CD8-positive, alpha-beta memory T cell (primary cell): Measurements from ENCODE around the gene AOPEP. TPM values are rescaled to one million over a fixed set of nuclear protein-coding genes. Genes with fewer than 3 reads are reported as not detected.
A peak's percentile ranks its signal among the peaks of the same experiment; 100 is the strongest.

Experiments
- CTCF ChIA-PET: fragments of 350-600 bp; sonication (Branson Sonifier 250); formaldehyde crosslinking; loops from one replicate; lab custom pipeline; 2021; ENCODE audit warnings: antibody characterized with exemption; lab: Charles Lee
- POLR2A ChIA-PET: fragments of 350-600 bp; sonication (Branson Sonifier 250); formaldehyde crosslinking; loops from one replicate; lab custom pipeline; 2021; ENCODE audit warnings: antibody characterized with exemption; lab: Charles Lee
- DNase-seq, 5 donors: peaks; one replicate each; pipeline versions ENCODE4 v3.0.0 to v3.0.0-alpha.2; 2020 to 2022; ENCODE audit warnings: mixed read lengths in 1 of 5
- H3K27ac ChIP-seq: one replicate; pipeline ENCODE4 v1.7.0; 2013; ENCODE audit warnings: low read depth, mild to moderate bottlenecking, low read length, moderate library complexity
- H3K27me3 ChIP-seq: 2 replicates; pipeline ENCODE4 v1.7.0; 2013; ENCODE audit warnings: low read length, mild to moderate bottlenecking; ENCODE audit not compliant: insufficient read depth, poor library complexity, severe bottlenecking
- H3K36me3 ChIP-seq: 2 replicates; pipeline ENCODE4 v1.7.0; 2013; ENCODE audit warnings: mild to moderate bottlenecking, low read length, moderate library complexity; ENCODE audit not compliant: insufficient read depth
- H3K4me1 ChIP-seq: 2 replicates; pipeline ENCODE4 v1.7.0; 2013; ENCODE audit warnings: mild to moderate bottlenecking, low read length, moderate library complexity; ENCODE audit not compliant: insufficient read depth
- H3K4me3 ChIP-seq: 2 replicates; pipeline ENCODE4 v1.7.0; 2013; ENCODE audit warnings: mild to moderate bottlenecking, low read length
- H3K9me3 ChIP-seq: 2 replicates; pipeline ENCODE4 v1.7.0; 2013; ENCODE audit warnings: mild to moderate bottlenecking, low read length
- H3K27ac Mint-ChIP-seq, 8 donors: one replicate each; pipeline ENCODE4 v1.8.0; 2020 to 2021; ENCODE audit warnings: mixed read lengths in 8 of 8, mild to moderate bottlenecking in 6 of 8, inconsistent platforms in 3 of 8, moderate library complexity in 3 of 8
- H3K27me3 Mint-ChIP-seq, 2 donors: one replicate each; pipeline ENCODE4 v1.8.0; 2020 to 2021; ENCODE audit warnings: mixed read lengths in 2 of 2, mild to moderate bottlenecking in 1 of 2, moderate library complexity in 1 of 2
- H3K36me3 Mint-ChIP-seq, 3 donors: one replicate each; pipeline ENCODE4 v1.8.0; 2020 to 2021; ENCODE audit warnings: mixed read lengths in 3 of 3, inconsistent platforms in 1 of 3, mild to moderate bottlenecking in 1 of 3
- H3K4me1 Mint-ChIP-seq, 3 donors: one replicate each; pipeline ENCODE4 v1.8.0; 2020 to 2021; ENCODE audit warnings: mixed read lengths in 3 of 3, inconsistent platforms in 1 of 3, mild to moderate bottlenecking in 1 of 3
- H3K4me3 Mint-ChIP-seq, 7 donors: one replicate each; pipeline ENCODE4 v1.8.0; 2020 to 2021; ENCODE audit warnings: mixed read lengths in 7 of 7, mild to moderate bottlenecking in 6 of 7, moderate library complexity in 4 of 7, inconsistent platforms in 2 of 7
- H3K9me3 Mint-ChIP-seq, 5 donors: one replicate each; pipeline ENCODE4 v1.8.0; 2020 to 2022; ENCODE audit warnings: mixed read lengths in 5 of 5, mild to moderate bottlenecking in 3 of 5, moderate library complexity in 2 of 5, inconsistent platforms in 1 of 5
- polyA plus RNA-seq: library from polyadenylated mRNA; unstranded; fragments of 300-500 nt; fragmentation: Illumina TruSeq; gene quantifications from one replicate; pipeline ENCODE4 v1.2.3, GENCODE V29; 2021
- total RNA-seq, 2 experiments: library from RNA; stranded (reverse); gene quantifications; one replicate each; pipeline ENCODE4 v1.2.3, GENCODE V29; 2021

AOPEP gene
- total and polyA plus RNA-seq, 3 experiments from 2014 or later = 4.2 to 7.1 (median 6.9) TPM

DNA sequence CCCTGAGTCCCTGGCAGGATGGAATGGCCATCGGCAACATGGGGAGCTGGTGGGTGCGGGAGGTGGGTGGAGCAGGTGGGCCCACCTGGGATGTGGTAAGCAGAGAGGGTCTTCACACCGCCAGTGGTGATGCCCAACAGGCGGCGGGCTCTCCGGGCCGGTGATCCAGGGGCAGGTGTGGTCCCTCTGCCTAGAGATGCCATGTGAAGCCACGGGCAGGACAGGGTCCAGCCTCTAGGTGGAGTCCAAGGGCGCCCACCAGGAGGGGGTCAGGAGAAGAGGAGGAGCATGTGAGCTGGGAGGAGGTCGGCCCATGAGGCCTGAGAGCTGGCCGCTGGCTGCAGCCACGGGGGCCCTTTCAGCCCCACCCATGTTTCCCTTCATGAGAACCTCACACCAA lies 369.9 kb downstream of the AOPEP start:
- no peak overlapping the region for H3K4me3 ChIP-seq
- H3K9me3 ChIP-seq = no peaks in the 10 kb centered on the region
- H3K4me1 Mint-ChIP-seq = peaks cover 6 to 8% (median 7%) of the 10 kb centered on the region in 3 donors
- H3K36me3 Mint-ChIP-seq = peaks cover 0 to 5% (median 0%) of the 10 kb centered on the region in 3 donors
- H3K4me3 Mint-ChIP-seq = no peak overlapping the region
- no peaks in the 10 kb centered on the region for H3K4me1 ChIP-seq
- no peaks in the 10 kb centered on the region for H3K27me3 ChIP-seq
- no peak overlapping the region for H3K27ac Mint-ChIP-seq
- POLR2A ChIA-PET = no interaction called here
- no peaks in the 10 kb centered on the region for H3K36me3 ChIP-seq
- no peak overlapping the region for H3K27ac ChIP-seq
- H3K9me3 Mint-ChIP-seq = no peaks in the 10 kb centered on the region
- CTCF ChIA-PET = no interaction called here
- DNase-seq = no peak
- no peaks in the 10 kb centered on the region for H3K27me3 Mint-ChIP-seq

DNA sequence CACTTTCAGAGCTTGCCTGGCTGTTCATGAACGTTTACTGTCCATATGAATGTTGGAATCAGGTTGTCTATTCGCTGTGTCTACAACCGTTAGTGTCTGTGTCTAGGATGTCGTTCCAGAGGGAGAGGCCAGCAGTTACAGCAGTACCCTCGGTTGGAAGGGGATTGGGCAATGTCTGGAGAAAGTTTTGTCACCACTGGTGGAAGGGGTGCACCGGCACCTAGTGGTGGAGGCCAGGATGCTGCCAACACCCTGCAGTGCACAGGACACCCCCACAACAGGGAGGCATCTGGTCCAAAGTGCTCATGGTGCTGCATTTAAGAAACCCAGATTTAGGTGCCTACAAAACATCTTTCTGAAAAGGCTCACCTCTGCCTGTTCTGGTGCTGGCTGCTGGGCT lies 370.3 kb downstream of the AOPEP start:
- Histone ChIP-seq H3K4me3 (no peak overlapping the region), H3K27me3 (no peaks in the 10 kb centered on the region), H3K36me3 (no peaks in the 10 kb centered on the region), H3K9me3 (no peaks in the 10 kb centered on the region), H3K4me1 (no peaks in the 10 kb centered on the region), H3K27ac (no peak overlapping the region)
- Mint-ChIP-seq H3K36me3 (peaks cover 0 to 5% (median 0%) of the 10 kb centered on the region in 3 donors), H3K4me3 (no peak overlapping the region), H3K4me1 (peaks cover 6 to 8% (median 7%) of the 10 kb centered on the region in 3 donors), H3K27ac (no peak overlapping the region), H3K9me3 (no peaks in the 10 kb centered on the region), H3K27me3 (no peaks in the 10 kb centered on the region)
- ChIA-PET CTCF (no interaction called here), POLR2A (no interaction called here)
- DNase-seq = no peak

DNA sequence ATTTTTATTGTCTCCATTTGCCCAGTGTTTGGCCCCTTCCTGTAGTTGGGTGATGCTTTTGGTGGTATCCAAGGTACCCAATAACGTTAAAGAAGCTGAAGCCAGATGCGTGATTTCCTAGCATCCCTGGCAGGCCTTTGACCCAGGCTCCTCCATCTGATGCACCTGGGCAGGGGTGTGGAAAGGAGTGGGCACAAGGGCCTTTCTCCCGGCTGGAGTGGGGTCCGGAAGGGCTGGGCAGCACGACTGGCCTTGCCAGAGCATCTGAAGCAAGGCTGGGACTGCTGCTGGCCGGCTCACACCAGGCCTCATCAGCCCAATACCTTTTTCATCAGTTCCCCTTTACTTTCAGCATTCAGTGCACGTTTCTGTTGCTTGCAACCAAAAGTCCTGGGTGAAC lies 370.8 kb downstream of the AOPEP start:
- Mint-ChIP-seq H3K36me3 (peaks cover 0 to 5% (median 0%) of the 10 kb centered on the region in 3 donors), H3K27me3 (no peaks in the 10 kb centered on the region), H3K4me3 (no peak overlapping the region), H3K4me1 (peaks cover 6 to 7% (median 7%) of the 10 kb centered on the region in 3 donors), H3K9me3 (no peaks in the 10 kb centered on the region), H3K27ac (peak overlapping the region in 1 of 8 donors; percentile 3)
- Histone ChIP-seq H3K4me3 (no peak overlapping the region), H3K27ac (no peak overlapping the region), H3K36me3 (no peaks in the 10 kb centered on the region), H3K9me3 (no peaks in the 10 kb centered on the region), H3K27me3 (no peaks in the 10 kb centered on the region), H3K4me1 (no peaks in the 10 kb centered on the region)
- POLR2A ChIA-PET = no interaction called here
- CTCF ChIA-PET = no interaction called here
- no peak for DNase-seq

- H3K9me3 ChIP-seq = no peaks in the 10 kb centered on the region
- H3K36me3 ChIP-seq = no peaks in the 10 kb centered on the region
- H3K27me3 Mint-ChIP-seq = no peaks in the 10 kb centered on the region
- H3K4me1 ChIP-seq = no peaks in the 10 kb centered on the region
- no peaks in the 10 kb centered on the region for H3K27me3 ChIP-seq
- ChIA-PET POLR2A (no interaction called here), CTCF (interaction anchor here (1.0 kb wide), 1 partner anchor 29 kb away, joined by 4 read pairs; no protein-coding TSS in a partner anchor)
- H3K4me3 ChIP-seq = no peak overlapping the region
- H3K36me3 Mint-ChIP-seq = peaks cover 0 to 8% (median 0%) of the 10 kb centered on the region in 3 donors
- H3K27ac Mint-ChIP-seq = no peak overlapping the region
- no peaks in the 10 kb centered on the region for H3K4me1 Mint-ChIP-seq
- DNase-seq = no peak
- no peak overlapping the region for H3K27ac ChIP-seq
- no peak overlapping the region for H3K4me3 Mint-ChIP-seq
- H3K9me3 Mint-ChIP-seq = no peaks in the 10 kb centered on the region
Observed at GRCh38 chr9:95098391-95098921, 372.0 kb downstream of the AOPEP start.

DNA sequence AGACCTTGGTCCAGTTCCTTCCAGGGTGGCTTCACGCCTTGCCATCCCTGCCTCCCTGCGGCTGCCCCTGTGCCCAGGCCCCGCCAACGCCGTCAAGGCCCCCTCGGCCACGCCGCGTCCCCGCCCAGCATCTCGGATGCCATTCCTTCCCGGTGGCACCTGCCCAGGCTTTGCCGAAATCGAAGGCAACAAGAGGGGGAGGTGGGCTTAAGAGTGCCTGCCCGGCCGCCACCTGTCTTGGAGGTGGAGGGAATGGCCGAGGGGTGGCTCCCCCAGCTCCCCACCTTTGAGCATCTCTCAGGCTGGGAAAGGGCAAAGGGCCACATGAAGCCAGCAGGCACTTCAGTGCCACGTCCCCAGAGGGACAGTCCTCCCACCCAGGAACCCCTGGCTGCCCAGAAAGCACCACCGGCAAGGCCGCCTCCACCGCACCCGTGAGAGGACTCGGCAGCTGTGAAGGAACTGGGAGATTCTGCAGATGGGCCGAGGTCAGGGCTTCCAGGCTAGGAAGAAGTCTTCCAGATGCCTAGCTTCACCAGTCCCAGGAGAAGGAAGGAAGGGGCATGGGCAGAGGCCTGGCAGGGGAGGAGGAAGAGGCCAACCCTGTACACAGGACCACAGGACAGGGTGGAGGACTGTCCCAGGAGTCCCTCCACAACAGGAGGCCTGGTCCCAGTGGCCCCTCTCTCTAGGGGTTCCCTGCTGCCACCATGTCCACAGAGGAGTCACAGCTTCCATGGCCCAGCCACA lies 373.0 kb downstream of the AOPEP start:
- no peak for DNase-seq
- POLR2A ChIA-PET = no interaction called here
- peaks cover 0 to 8% (median 0%) of the 10 kb centered on the region in 3 donors for H3K36me3 Mint-ChIP-seq
- H3K4me1 Mint-ChIP-seq = no peaks in the 10 kb centered on the region
- Histone ChIP-seq H3K4me1 (no peaks in the 10 kb centered on the region), H3K36me3 (no peaks in the 10 kb centered on the region), H3K27me3 (no peaks in the 10 kb centered on the region), H3K27ac (no peak overlapping the region), H3K9me3 (no peaks in the 10 kb centered on the region), H3K4me3 (no peak overlapping the region)
- H3K4me3 Mint-ChIP-seq = no peak overlapping the region
- no peaks in the 10 kb centered on the region for H3K9me3 Mint-ChIP-seq
- peak overlapping the region in 1 of 8 donors; percentile 82 for H3K27ac Mint-ChIP-seq
- CTCF ChIA-PET = interaction anchor here (1.0 kb wide), 1 partner anchor 28 kb away, joined by 4 read pairs; no protein-coding TSS in a partner anchor
- no peaks in the 10 kb centered on the region for H3K27me3 Mint-ChIP-seq

DNA sequence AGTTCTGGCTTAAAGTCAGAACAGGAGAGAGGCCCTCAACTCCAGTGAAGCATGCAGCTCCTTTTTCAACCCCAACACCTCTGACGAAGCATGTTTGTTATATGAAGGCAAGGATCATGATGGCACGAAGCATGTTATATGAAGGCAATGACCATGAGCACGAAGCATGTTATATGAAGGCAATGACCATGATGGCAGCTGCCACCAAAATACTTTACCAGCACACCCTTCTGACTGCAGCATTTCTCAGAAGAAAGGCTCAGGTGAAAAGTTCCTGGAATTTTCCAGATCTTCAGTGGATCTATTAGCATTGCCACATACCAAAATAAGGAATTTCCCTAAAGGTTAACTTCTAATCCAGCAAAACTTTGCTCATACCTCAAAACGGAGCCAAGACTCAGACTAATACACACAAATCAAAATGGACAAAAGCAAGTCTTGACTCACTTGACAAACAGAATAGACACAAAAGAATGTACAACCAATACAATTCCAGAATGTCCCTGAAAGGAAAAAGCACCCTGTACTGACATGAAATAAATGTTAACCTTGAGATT lies 373.6 kb downstream of the AOPEP start:
- no peaks in the 10 kb centered on the region for H3K27me3 Mint-ChIP-seq
- H3K4me1 Mint-ChIP-seq = no peaks in the 10 kb centered on the region
- ChIA-PET CTCF (no interaction called here), POLR2A (no interaction called here)
- H3K36me3 ChIP-seq = no peaks in the 10 kb centered on the region
- DNase-seq = no peak
- no peak overlapping the region for H3K4me3 ChIP-seq
- no peaks in the 10 kb centered on the region for H3K9me3 ChIP-seq
- no peak overlapping the region for H3K27ac Mint-ChIP-seq
- H3K27ac ChIP-seq = no peak overlapping the region
- H3K4me3 Mint-ChIP-seq = no peak overlapping the region
- H3K27me3 ChIP-seq = no peaks in the 10 kb centered on the region
- no peaks in the 10 kb centered on the region for H3K4me1 ChIP-seq
- H3K9me3 Mint-ChIP-seq = no peaks in the 10 kb centered on the region
- H3K36me3 Mint-ChIP-seq = peaks cover 0 to 8% (median 0%) of the 10 kb centered on the region in 3 donors

- H3K27ac Mint-ChIP-seq = peak overlapping the region in 1 of 8 donors; percentile 37
- no peaks in the 10 kb centered on the region for H3K27me3 Mint-ChIP-seq
- H3K4me3 Mint-ChIP-seq = no peak overlapping the region
- CTCF ChIA-PET = no interaction called here
- no peaks in the 10 kb centered on the region for H3K27me3 ChIP-seq
- no peaks in the 10 kb centered on the region for H3K9me3 Mint-ChIP-seq
- no peak overlapping the region for H3K27ac ChIP-seq
- no peaks in the 10 kb centered on the region for H3K4me1 ChIP-seq
- no peaks in the 10 kb centered on the region for H3K4me1 Mint-ChIP-seq
- POLR2A ChIA-PET = no interaction called here
- no peaks in the 10 kb centered on the region for H3K9me3 ChIP-seq
- H3K36me3 Mint-ChIP-seq = peaks cover 0 to 8% (median 3%) of the 10 kb centered on the region in 3 donors
- no peak for DNase-seq
- no peak overlapping the region for H3K4me3 ChIP-seq
- no peaks in the 10 kb centered on the region for H3K36me3 ChIP-seq
Observed at GRCh38 chr9:95101326-95101725, 374.8 kb downstream of the AOPEP start.

DNA sequence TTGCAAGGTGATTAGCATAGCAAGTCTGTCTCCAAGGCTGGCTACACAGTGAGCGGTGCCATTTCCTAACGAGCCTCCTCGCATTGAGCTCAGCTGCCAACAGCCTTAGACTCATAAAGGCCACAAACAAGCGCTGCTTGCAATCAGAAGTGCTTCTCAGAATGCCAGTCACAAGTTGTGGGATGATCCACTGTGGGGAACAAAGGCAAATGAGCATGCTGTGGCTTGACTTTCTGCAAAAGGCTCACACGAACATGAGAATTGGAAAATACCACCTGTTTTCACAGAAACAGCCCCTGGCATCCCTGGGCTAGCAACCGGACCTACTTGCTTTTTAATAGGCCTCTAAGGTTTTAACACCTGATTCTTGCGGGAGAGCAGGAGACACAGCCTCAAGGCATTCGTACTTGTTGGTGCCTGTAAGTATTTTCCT lies 375.5 kb downstream of the AOPEP start:
- Mint-ChIP-seq H3K36me3 (peaks cover 0 to 11% (median 3%) of the 10 kb centered on the region in 3 donors), H3K4me3 (no peak overlapping the region), H3K4me1 (no peaks in the 10 kb centered on the region), H3K27me3 (no peaks in the 10 kb centered on the region), H3K9me3 (no peaks in the 10 kb centered on the region), H3K27ac (no peak overlapping the region)
- H3K36me3 ChIP-seq = no peaks in the 10 kb centered on the region
- ChIA-PET POLR2A (no interaction called here), CTCF (no interaction called here)
- no peaks in the 10 kb centered on the region for H3K4me1 ChIP-seq
- no peak overlapping the region for H3K27ac ChIP-seq
- no peak for DNase-seq
- H3K27me3 ChIP-seq = no peaks in the 10 kb centered on the region
- no peaks in the 10 kb centered on the region for H3K9me3 ChIP-seq
- H3K4me3 ChIP-seq = no peak overlapping the region
